B cell (primary cell): Measurements from ENCODE around the gene PAEP.

Experiments used
- CTCF ChIP-seq: fragments of 200-600 bp; IDR thresholded peaks from one replicate; pipeline ENCODE4 v1.8.0; 2022; ENCODE audit warnings: antibody characterized with exemption, mild to moderate bottlenecking
- EZH2 ChIP-seq: IDR thresholded peaks from 2 replicates; pipeline ENCODE4 v1.6.1; 2012; ENCODE audit warnings: borderline replicate concordance, low read depth, mild to moderate bottlenecking, moderate library complexity, low read length; ENCODE audit not compliant: insufficient read depth, poor library complexity, severe bottlenecking

- no peak for TF ChIP-seq CTCF
- no peak for TF ChIP-seq EZH2
Measured at GRCh38 chr9:135606885-135607259, 45.3 kb downstream of the PAEP start.
